HepG2 (cell line): ENCODE data around the gene FAM169A. TPM values are rescaled to one million over a fixed set of nuclear protein-coding genes. Genes with fewer than 3 reads are reported as not detected.
A peak's percentile ranks its signal among the peaks of the same experiment; 100 is the strongest.

Source experiments
- CREM ChIP-seq, 2 experiments: sonication (generic) in 1 of 2; formaldehyde crosslinking in 1 of 2; IDR thresholded peaks; 2 replicates each; pipeline versions ENCODE4 v1.4.0 to v1.6.1; 2016 to 2020; ENCODE audit warnings: antibody characterized with exemption in 1 of 2, mild to moderate bottlenecking in 1 of 2, missing genetic modification reagents in 1 of 2
- FIP1L1 ChIP-seq: fragments of 200-400 bp; formaldehyde crosslinking; IDR thresholded peaks from 2 replicates; pipeline ENCODE4 v1.6.1; 2018; ENCODE audit warnings: low read depth, mild to moderate bottlenecking, low read length, moderate library complexity, borderline replicate concordance; ENCODE audit not compliant: insufficient read depth
- GATAD2A ChIP-seq: IDR thresholded peaks from 2 replicates; pipeline ENCODE4 v1.6.1; 2016
- HMGA1 ChIP-seq: sonication (generic); formaldehyde crosslinking; conservative IDR thresholded peaks from 2 replicates; pipeline ENCODE4 v1.4.0; 2020; ENCODE audit warnings: missing genetic modification reagents
- ISX ChIP-seq: sonication (generic); formaldehyde crosslinking; conservative IDR thresholded peaks from 2 replicates; pipeline ENCODE4 v1.5.0; 2020; ENCODE audit warnings: missing genetic modification reagents
- KDM5B ChIP-seq: sonication (generic); formaldehyde crosslinking; IDR thresholded peaks from 2 replicates; pipeline ENCODE4 v1.4.0; 2020; ENCODE audit warnings: missing genetic modification reagents, mild to moderate bottlenecking, borderline replicate concordance
- MATR3 ChIP-seq: sonication (generic); formaldehyde crosslinking; IDR thresholded peaks from 2 replicates; pipeline ENCODE4 v1.4.0; 2020; ENCODE audit warnings: missing genetic modification reagents
- MED1 ChIP-seq: sonication (generic); formaldehyde crosslinking; IDR thresholded peaks from 2 replicates; pipeline ENCODE4 v1.4.0; 2020; ENCODE audit warnings: missing genetic modification reagents
- NFE2L1 ChIP-seq: sonication (generic); formaldehyde crosslinking; IDR thresholded peaks from 2 replicates; pipeline ENCODE4 v1.4.0; 2020; ENCODE audit warnings: missing genetic modification reagents, mild to moderate bottlenecking, borderline replicate concordance
- PRMT3 ChIP-seq: sonication (generic); formaldehyde crosslinking; IDR thresholded peaks from 2 replicates; pipeline ENCODE4 v1.8.1; 2022; ENCODE audit warnings: low read depth, mild to moderate bottlenecking, moderate library complexity, missing genetic modification reagents, borderline replicate concordance
- RAD21 ChIP-seq: fragments of 450-650 bp; formaldehyde crosslinking; IDR thresholded peaks from 2 replicates; pipeline ENCODE4 v1.5.0; 2020; ENCODE audit warnings: mild to moderate bottlenecking
- SIX4 ChIP-seq: sonication (generic); formaldehyde crosslinking; IDR thresholded peaks from 2 replicates; pipeline ENCODE4 v1.4.0; 2020; ENCODE audit warnings: missing genetic modification reagents
- SP1 ChIP-seq, 2 experiments: fragments of 450-650 bp in 1 of 2; sonication (generic) in 1 of 2; formaldehyde crosslinking in 1 of 2; IDR thresholded peaks; 2 replicates each; pipeline versions ENCODE4 v1.4.0 to v1.6.1; 2016 to 2020; ENCODE audit warnings: missing genetic modification reagents in 1 of 2
- TEAD2 ChIP-seq: sonication (generic); formaldehyde crosslinking; IDR thresholded peaks from 2 replicates; pipeline ENCODE4 v1.9.0; 2021; ENCODE audit warnings: missing genetic modification reagents
- YEATS4 ChIP-seq: sonication (generic); formaldehyde crosslinking; IDR thresholded peaks from 2 replicates; pipeline ENCODE4 v1.4.0; 2020; ENCODE audit warnings: missing genetic modification reagents, borderline replicate concordance
- ZFP36L1 ChIP-seq: sonication (generic); formaldehyde crosslinking; IDR thresholded peaks from 2 replicates; pipeline ENCODE4 v1.8.0; 2022; ENCODE audit warnings: mild to moderate bottlenecking, missing genetic modification reagents, moderate library complexity
- ZNF263 ChIP-seq: sonication (generic); formaldehyde crosslinking; IDR thresholded peaks from 2 replicates; pipeline ENCODE4 v1.4.0; 2020; ENCODE audit warnings: missing genetic modification reagents
- ZNF274 ChIP-seq: sonication (generic); formaldehyde crosslinking; IDR thresholded peaks from 2 replicates; pipeline ENCODE4 v1.5.1; 2020; ENCODE audit warnings: mild to moderate bottlenecking, missing genetic modification reagents
- ZNF572 ChIP-seq: sonication (generic); formaldehyde crosslinking; IDR thresholded peaks from 2 replicates; pipeline ENCODE4 v1.5.1; 2020; ENCODE audit warnings: mild to moderate bottlenecking, missing genetic modification reagents
- ZNF605 ChIP-seq: sonication (generic); formaldehyde crosslinking; IDR thresholded peaks from 2 replicates; pipeline ENCODE4 v1.8.0; 2022; ENCODE audit warnings: mild to moderate bottlenecking, missing genetic modification reagents
- polyA plus RNA-seq, 8 experiments: library from polyadenylated mRNA; depleted of rRNA in 3 of 8; stranded (reverse) in 7 of 8; unstranded in 1 of 8; fragments of >200 nt; fragmentation: Illumina TruSeq in 4 of 8; extraction: Trizol in 4 of 8; gene quantifications; 2 replicates each; pipeline versions ENCODE4 v1.2.1 to v1.2.3, GENCODE V29; 2011 to 2016; ENCODE audit warnings: low read depth in 4 of 8, missing spikeins in 1 of 8, mixed read lengths in 1 of 8; ENCODE audit not compliant: insufficient read depth in 1 of 8
- total RNA-seq, 5 experiments: library from RNA; depleted of rRNA; stranded (reverse); fragments of >200 nt; fragmentation: Illumina TruSeq; extraction: Trizol; gene quantifications; 2 replicates each; pipeline ENCODE4 v1.2.3, GENCODE V29; 2016; ENCODE audit warnings: low read depth in 1 of 5
- TF ChIP-seq, protein P1 (sequence below): sonication (generic); formaldehyde crosslinking; IDR thresholded peaks from 2 replicates; pipeline ENCODE4 v1.4.0; 2020; ENCODE audit warnings: missing genetic modification reagents
- TF ChIP-seq, protein P2 (sequence below): sonication (generic); formaldehyde crosslinking; conservative IDR thresholded peaks from 2 replicates; pipeline ENCODE4 v1.4.0; 2020; ENCODE audit warnings: missing genetic modification reagents
- TF ChIP-seq, protein P3 (sequence below): IDR thresholded peaks from 2 replicates; pipeline ENCODE4 v1.6.1; 2012; ENCODE audit warnings: low read length, improper control_type of control experiment

FAM169A gene
- total and polyA plus RNA-seq, 2 of the 13 experiments (the other 11 are each of a cell fraction or from before 2014, with no cell fraction given), result 21.1 to 110 TPM

DNA sequence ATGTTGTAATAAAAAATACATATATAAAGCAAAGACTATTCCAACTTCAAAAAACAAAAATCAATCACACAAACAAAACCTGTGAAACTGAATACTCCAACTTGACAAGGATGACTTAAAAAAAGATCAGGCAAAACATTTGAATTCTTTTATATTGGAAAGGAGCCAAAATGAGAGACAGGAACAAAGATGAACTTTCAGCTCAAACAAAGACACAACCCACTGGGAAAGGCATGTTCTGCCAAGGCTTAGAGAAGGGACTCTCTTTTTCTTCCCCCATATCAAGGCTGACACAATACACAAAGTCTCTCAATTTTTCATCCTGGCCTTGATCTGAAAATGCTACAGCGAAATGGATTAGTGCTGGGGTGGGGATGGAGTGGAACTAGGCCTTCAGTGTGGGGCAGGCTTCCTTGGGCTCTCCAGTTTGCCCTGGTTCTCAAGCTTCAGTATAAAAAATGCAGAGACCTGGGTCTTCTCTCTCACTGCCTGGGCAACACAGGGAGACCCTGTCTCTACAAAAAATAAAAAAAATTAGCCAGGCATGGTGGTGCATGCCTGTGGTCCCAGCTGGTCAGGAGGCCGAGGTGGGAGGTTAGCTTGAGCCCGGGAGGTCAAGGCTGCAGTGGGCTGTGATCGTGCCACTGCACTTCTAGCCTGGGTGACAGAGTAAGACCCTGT, 11.6 kb upstream of the FAM169A start (continued):
- TF ChIP-seq ZNF263 (CRISPR knock-in tag), result no peak
- TF ChIP-seq, protein P1, sequence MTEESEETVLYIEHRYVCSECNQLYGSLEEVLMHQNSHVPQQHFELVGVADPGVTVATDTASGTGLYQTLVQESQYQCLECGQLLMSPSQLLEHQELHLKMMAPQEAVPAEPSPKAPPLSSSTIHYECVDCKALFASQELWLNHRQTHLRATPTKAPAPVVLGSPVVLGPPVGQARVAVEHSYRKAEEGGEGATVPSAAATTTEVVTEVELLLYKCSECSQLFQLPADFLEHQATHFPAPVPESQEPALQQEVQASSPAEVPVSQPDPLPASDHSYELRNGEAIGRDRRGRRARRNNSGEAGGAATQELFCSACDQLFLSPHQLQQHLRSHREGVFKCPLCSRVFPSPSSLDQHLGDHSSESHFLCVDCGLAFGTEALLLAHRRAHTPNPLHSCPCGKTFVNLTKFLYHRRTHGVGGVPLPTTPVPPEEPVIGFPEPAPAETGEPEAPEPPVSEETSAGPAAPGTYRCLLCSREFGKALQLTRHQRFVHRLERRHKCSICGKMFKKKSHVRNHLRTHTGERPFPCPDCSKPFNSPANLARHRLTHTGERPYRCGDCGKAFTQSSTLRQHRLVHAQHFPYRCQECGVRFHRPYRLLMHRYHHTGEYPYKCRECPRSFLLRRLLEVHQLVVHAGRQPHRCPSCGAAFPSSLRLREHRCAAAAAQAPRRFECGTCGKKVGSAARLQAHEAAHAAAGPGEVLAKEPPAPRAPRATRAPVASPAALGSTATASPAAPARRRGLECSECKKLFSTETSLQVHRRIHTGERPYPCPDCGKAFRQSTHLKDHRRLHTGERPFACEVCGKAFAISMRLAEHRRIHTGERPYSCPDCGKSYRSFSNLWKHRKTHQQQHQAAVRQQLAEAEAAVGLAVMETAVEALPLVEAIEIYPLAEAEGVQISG (CRISPR knock-in tag), result peak; percentile 46; the same call in 1 of the 2 replicates
- TF ChIP-seq ISX (CRISPR knock-in tag), result no peak
- peak; percentile 71 for TF ChIP-seq GATAD2A (CRISPR knock-in tag)
- TF ChIP-seq SP1 (IDR thresholded peaks at IDR 0.05), result no peak
- TF ChIP-seq SP1 (CRISPR knock-in tag; IDR thresholded peaks at IDR 0.05), result no peak
- TF ChIP-seq ZNF605 (CRISPR knock-in tag), result peak; percentile 33; the same call in 1 of the 2 replicates
- TF ChIP-seq, protein P2, sequence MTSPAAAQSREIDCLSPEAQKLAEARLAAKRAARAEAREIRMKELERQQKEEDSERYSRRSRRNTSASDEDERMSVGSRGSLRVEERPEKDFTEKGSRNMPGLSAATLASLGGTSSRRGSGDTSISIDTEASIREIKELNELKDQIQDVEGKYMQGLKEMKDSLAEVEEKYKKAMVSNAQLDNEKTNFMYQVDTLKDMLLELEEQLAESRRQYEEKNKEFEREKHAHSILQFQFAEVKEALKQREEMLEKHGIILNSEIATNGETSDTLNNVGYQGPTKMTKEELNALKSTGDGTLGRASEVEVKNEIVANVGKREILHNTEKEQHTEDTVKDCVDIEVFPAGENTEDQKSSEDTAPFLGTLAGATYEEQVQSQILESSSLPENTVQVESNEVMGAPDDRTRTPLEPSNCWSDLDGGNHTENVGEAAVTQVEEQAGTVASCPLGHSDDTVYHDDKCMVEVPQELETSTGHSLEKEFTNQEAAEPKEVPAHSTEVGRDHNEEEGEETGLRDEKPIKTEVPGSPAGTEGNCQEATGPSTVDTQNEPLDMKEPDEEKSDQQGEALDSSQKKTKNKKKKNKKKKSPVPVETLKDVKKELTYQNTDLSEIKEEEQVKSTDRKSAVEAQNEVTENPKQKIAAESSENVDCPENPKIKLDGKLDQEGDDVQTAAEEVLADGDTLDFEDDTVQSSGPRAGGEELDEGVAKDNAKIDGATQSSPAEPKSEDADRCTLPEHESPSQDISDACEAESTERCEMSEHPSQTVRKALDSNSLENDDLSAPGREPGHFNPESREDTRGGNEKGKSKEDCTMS, result no peak
- no peak for TF ChIP-seq SIX4 (CRISPR knock-in tag)
- TF ChIP-seq FIP1L1, result no peak
- TF ChIP-seq MED1 (CRISPR knock-in tag), result peak; percentile 84
- no peak for TF ChIP-seq RAD21
- no peak for TF ChIP-seq ZFP36L1
- TF ChIP-seq MATR3 (CRISPR knock-in tag), result no peak
- no peak for TF ChIP-seq ZNF572 (CRISPR knock-in tag)
- no peak for TF ChIP-seq HMGA1
- peak; percentile 74 for TF ChIP-seq CREM (IDR thresholded peaks at IDR 0.05)
- TF ChIP-seq CREM (CRISPR knock-in tag; IDR thresholded peaks at IDR 0.05), result no peak
- no peak for TF ChIP-seq YEATS4 (CRISPR knock-in tag)
- no peak for TF ChIP-seq ZNF274 (CRISPR knock-in tag)
- TF ChIP-seq, protein P3, sequence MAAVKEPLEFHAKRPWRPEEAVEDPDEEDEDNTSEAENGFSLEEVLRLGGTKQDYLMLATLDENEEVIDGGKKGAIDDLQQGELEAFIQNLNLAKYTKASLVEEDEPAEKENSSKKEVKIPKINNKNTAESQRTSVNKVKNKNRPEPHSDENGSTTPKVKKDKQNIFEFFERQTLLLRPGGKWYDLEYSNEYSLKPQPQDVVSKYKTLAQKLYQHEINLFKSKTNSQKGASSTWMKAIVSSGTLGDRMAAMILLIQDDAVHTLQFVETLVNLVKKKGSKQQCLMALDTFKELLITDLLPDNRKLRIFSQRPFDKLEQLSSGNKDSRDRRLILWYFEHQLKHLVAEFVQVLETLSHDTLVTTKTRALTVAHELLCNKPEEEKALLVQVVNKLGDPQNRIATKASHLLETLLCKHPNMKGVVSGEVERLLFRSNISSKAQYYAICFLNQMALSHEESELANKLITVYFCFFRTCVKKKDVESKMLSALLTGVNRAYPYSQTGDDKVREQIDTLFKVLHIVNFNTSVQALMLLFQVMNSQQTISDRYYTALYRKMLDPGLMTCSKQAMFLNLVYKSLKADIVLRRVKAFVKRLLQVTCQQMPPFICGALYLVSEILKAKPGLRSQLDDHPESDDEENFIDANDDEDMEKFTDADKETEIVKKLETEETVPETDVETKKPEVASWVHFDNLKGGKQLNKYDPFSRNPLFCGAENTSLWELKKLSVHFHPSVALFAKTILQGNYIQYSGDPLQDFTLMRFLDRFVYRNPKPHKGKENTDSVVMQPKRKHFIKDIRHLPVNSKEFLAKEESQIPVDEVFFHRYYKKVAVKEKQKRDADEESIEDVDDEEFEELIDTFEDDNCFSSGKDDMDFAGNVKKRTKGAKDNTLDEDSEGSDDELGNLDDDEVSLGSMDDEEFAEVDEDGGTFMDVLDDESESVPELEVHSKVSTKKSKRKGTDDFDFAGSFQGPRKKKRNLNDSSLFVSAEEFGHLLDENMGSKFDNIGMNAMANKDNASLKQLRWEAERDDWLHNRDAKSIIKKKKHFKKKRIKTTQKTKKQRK, result no peak
- no peak for TF ChIP-seq KDM5B (CRISPR knock-in tag)
- TF ChIP-seq PRMT3, result no peak
- no peak for TF ChIP-seq NFE2L1 (CRISPR knock-in tag)
- no peak for TF ChIP-seq TEAD2 (CRISPR knock-in tag)
